HCT116 (cell line): ENCODE measurements around the gene GASK1A. TPM values are rescaled to one million over a fixed set of nuclear protein-coding genes. Genes with fewer than 3 reads are reported as not detected.

ENCODE experiments used
- ATAC-seq: fragments of 200-7000 bp; cut with Tn5 transposase; 2 replicates; pipeline ENCODE4 v1.9.1; 2020; ENCODE audit warnings: mild to moderate bottlenecking, moderate library complexity
- BruUV-seq: library from RNA; stranded (reverse); fragments of 400-500 nt; replicated peaks from 2 replicates; lab custom pipeline; 2021; lab: Mats Ljungman, UMichigan
- CTCF ChIA-PET: fragments of 300-600 bp; sonication (Branson Sonifier 250); formaldehyde crosslinking; loops from one replicate; lab custom pipeline; 2021; ENCODE audit warnings: antibody characterized with exemption; lab: Charles Lee
- POLR2A ChIA-PET: fragments of 300-600, 350-600 bp; sonication (Branson Sonifier 250); formaldehyde crosslinking; loops from one replicate; lab custom pipeline; 2021; ENCODE audit warnings: antibody characterized with exemption; lab: Charles Lee
- RAD21 ChIA-PET, 2 experiments: fragments of 300-600 bp; sonication (Branson Sonifier 250); formaldehyde crosslinking; loops; one replicate each; lab custom pipeline; 2023; ENCODE audit warnings: low total read pairs in 2 of 2; ENCODE audit not compliant: uncharacterized antibody in 2 of 2, unreplicated experiment in 2 of 2, low non-redundant PET in 1 of 2; lab: Charles Lee
- DNase-seq: peaks from one replicate; pipeline ENCODE4 v3.0.0-alpha.2; 2010; ENCODE audit warnings: low read depth, low spot score
- H2AFZ ChIP-seq: fragments of 200-600 bp; shearing (Covaris generic), sonication (generic); 2 replicates; pipeline ENCODE4 v1.6.1; 2017; ENCODE audit warnings: low read depth, mixed run types, mixed read lengths, antibody characterized with exemption, low read length; ENCODE audit not compliant: poor library complexity, severe bottlenecking
- H3K27ac ChIP-seq: 2 replicates; pipeline ENCODE4 v1.5.1; 2012; ENCODE audit warnings: low read depth, low read length
- H3K27me3 ChIP-seq: fragments of 200-600 bp; sonication (generic); 2 replicates; pipeline ENCODE4 v1.6.1; 2016; ENCODE audit warnings: mixed run types, low read length, mixed read lengths; ENCODE audit not compliant: insufficient read depth
- H3K36me3 ChIP-seq, 2 experiments: fragments of 200-500 bp in 1 of 2; fragments of 200-600 bp in 1 of 2; sonication (Bioruptor generic) in 1 of 2; sonication (generic) in 1 of 2; 2 replicates each; pipeline versions ENCODE4 v1.5.1 to v1.6.1; 2014 to 2016; ENCODE audit warnings: low read length in 2 of 2, inconsistent platforms in 1 of 2, mixed read lengths in 1 of 2, mixed run types in 1 of 2; ENCODE audit not compliant: insufficient read depth in 2 of 2, control insufficient read depth in 1 of 2
- H3K4me1 ChIP-seq, 2 experiments: fragments of 200-600 bp in 1 of 2; sonication (generic) in 1 of 2; 2 replicates each; pipeline versions ENCODE4 v1.5.1 to v1.6.1; 2012 to 2017; ENCODE audit warnings: low read length in 2 of 2, inconsistent platforms in 1 of 2, mild to moderate bottlenecking in 1 of 2, mixed read lengths in 1 of 2, mixed run types in 1 of 2, moderate library complexity in 1 of 2; ENCODE audit not compliant: insufficient read depth in 2 of 2, control insufficient read depth in 1 of 2
- H3K4me2 ChIP-seq: fragments of 200-600 bp; sonication (generic); 2 replicates; pipeline ENCODE4 v1.6.1; 2017; ENCODE audit warnings: mixed run types, low read length, mixed read lengths
- H3K4me3 ChIP-seq, 2 experiments: fragments of 200-600 bp in 1 of 2; sonication (generic) in 1 of 2; replicated peaks in 1 of 2; 2 replicates each; pipeline ENCODE4 v1.5.1; 2011 to 2016; ENCODE audit warnings: low read length in 2 of 2, control low read depth in 1 of 2, low read depth in 1 of 2, mild to moderate bottlenecking in 1 of 2, mixed read lengths in 1 of 2, mixed run types in 1 of 2
- H3K79me2 ChIP-seq: fragments of 200-600 bp; sonication (generic); 2 replicates; pipeline ENCODE4 v1.6.1; 2017; ENCODE audit warnings: mild to moderate bottlenecking, mixed run types, low read length, moderate library complexity, mixed read lengths; ENCODE audit not compliant: insufficient read depth
- H3K9ac ChIP-seq: fragments of 200-600 bp; sonication (generic); 2 replicates; pipeline ENCODE4 v1.6.1; 2016; ENCODE audit warnings: low read length, mixed read lengths
- H3K9me2 ChIP-seq: fragments of 200-600 bp; sonication (generic), shearing (Covaris generic); 2 replicates; pipeline ENCODE4 v1.6.1; 2017; ENCODE audit warnings: mixed run types, mild to moderate bottlenecking, moderate library complexity; ENCODE audit not compliant: insufficient read depth
- H3K9me3 ChIP-seq, 2 experiments: fragments of 200-500 bp in 1 of 2; fragments of 200-600 bp in 1 of 2; sonication (Bioruptor generic) in 1 of 2; sonication (generic) in 1 of 2; 2 replicates each; pipeline ENCODE4 v1.6.1; 2014 to 2017; ENCODE audit warnings: low read length in 2 of 2, mixed read lengths in 2 of 2, inconsistent platforms in 1 of 2, low read depth in 1 of 2, mild to moderate bottlenecking in 1 of 2, mixed run types in 1 of 2, moderate library complexity in 1 of 2; ENCODE audit not compliant: control insufficient read depth in 1 of 2, insufficient read depth in 1 of 2
- H4K20me1 ChIP-seq: fragments of 200-600 bp; sonication (generic), shearing (Covaris generic); 2 replicates; pipeline ENCODE4 v1.6.1; 2017; ENCODE audit warnings: mixed run types, mild to moderate bottlenecking, moderate library complexity; ENCODE audit not compliant: insufficient read depth
- CBX3 ChIP-seq: IDR thresholded peaks from 2 replicates; pipeline ENCODE4 v1.6.1; 2012; ENCODE audit warnings: low read depth
- EGR1 ChIP-seq: IDR thresholded peaks from 2 replicates; pipeline ENCODE4 v1.6.1; 2012; ENCODE audit warnings: low read depth
- EZH2phosphoT487 ChIP-seq: fragments of 200-600 bp; IDR thresholded peaks from 2 replicates; pipeline ENCODE4 v1.6.1; 2018; ENCODE audit warnings: antibody characterized with exemption, borderline replicate concordance
- FOSL1 ChIP-seq: IDR thresholded peaks from 2 replicates; pipeline ENCODE4 v1.6.1; 2012; ENCODE audit warnings: low read depth
- JUND ChIP-seq: IDR thresholded peaks from 2 replicates; pipeline ENCODE4 v1.6.1; 2012
- POLR2AphosphoS5 ChIP-seq: IDR thresholded peaks from 2 replicates; pipeline ENCODE4 v1.6.1; 2011; ENCODE audit warnings: mild to moderate bottlenecking, low read depth, low read length, moderate library complexity
- RAD21 ChIP-seq: IDR thresholded peaks from 2 replicates; pipeline ENCODE4 v1.6.1; 2012; ENCODE audit warnings: low read depth, mild to moderate bottlenecking
- SP1 ChIP-seq: IDR thresholded peaks from 2 replicates; pipeline ENCODE4 v1.6.1; 2012; ENCODE audit warnings: low read depth
- intact Hi-C: fragments of 100-400 bp; cut with micrococcal nuclease; formaldehyde crosslinking; loops from 2 replicates; pipeline ENCODE4 v1.10.0; 2022
- total RNA-seq: library from RNA; stranded (reverse); gene quantifications from one replicate; pipeline ENCODE4 v1.2.1, GENCODE V29; 2021; ENCODE audit not compliant: unreplicated experiment
- TF ChIP-seq, protein P1 (sequence below): IDR thresholded peaks from 2 replicates; pipeline ENCODE4 v1.6.1; 2012; ENCODE audit warnings: low read depth

GASK1A gene
- total RNA-seq, 1 experiment from 2014 or later: 1.0 TPM

DNA sequence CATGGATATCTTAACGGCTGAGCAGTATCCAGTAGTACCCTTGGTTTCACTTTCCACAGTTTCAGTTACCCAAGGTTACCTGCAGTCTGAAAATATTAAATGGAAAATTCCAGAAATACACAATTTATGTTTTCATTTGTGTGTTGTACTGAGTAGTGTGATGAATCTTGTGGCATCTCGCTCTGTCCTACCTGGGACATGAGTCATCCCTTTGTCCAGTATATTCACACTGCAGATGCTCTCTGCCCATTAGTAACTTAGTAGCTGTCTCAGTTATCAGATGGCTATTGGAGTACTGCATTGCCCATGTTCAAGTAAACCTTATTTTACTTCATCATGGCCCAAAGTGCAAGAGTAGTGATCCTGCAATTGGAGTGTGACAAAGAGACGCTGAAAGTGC is 26.1 kb downstream of the GASK1A start (continued):
- TF ChIP-seq RAD21: no peak
- no peak for TF ChIP-seq CBX3
- no peak for TF ChIP-seq EGR1
- TF ChIP-seq POLR2AphosphoS5: no peak
- TF ChIP-seq, protein P1, sequence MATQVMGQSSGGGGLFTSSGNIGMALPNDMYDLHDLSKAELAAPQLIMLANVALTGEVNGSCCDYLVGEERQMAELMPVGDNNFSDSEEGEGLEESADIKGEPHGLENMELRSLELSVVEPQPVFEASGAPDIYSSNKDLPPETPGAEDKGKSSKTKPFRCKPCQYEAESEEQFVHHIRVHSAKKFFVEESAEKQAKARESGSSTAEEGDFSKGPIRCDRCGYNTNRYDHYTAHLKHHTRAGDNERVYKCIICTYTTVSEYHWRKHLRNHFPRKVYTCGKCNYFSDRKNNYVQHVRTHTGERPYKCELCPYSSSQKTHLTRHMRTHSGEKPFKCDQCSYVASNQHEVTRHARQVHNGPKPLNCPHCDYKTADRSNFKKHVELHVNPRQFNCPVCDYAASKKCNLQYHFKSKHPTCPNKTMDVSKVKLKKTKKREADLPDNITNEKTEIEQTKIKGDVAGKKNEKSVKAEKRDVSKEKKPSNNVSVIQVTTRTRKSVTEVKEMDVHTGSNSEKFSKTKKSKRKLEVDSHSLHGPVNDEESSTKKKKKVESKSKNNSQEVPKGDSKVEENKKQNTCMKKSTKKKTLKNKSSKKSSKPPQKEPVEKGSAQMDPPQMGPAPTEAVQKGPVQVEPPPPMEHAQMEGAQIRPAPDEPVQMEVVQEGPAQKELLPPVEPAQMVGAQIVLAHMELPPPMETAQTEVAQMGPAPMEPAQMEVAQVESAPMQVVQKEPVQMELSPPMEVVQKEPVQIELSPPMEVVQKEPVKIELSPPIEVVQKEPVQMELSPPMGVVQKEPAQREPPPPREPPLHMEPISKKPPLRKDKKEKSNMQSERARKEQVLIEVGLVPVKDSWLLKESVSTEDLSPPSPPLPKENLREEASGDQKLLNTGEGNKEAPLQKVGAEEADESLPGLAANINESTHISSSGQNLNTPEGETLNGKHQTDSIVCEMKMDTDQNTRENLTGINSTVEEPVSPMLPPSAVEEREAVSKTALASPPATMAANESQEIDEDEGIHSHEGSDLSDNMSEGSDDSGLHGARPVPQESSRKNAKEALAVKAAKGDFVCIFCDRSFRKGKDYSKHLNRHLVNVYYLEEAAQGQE: no peak
- TF ChIP-seq FOSL1: no peak
- no peak for TF ChIP-seq JUND

DNA sequence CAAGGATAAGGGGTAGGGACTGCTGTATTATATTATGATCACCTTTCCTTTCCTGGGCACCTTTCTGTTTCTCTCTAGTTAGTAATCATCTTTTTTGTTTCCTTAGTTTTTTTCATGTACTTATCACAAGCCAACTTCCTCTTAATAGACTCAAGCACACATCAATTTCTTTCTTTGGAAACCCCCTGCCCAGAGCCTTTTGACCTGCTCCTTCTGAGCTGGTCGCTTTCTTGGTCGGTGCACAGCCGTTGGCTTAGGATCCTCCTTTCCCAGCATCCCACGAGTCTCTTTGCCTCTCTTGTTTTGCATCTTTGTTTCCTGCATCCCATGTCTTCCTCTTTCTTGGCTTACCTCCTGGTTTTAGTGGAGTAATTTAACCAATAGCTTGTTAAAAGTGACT is 26.9 kb downstream of the GASK1A start:
- no peak for ATAC-seq
- Histone ChIP-seq H3K9me2 (no peaks in the 10 kb centered on the region), H3K4me2 (no peak overlapping the region), H2AFZ (no peak overlapping the region), H4K20me1 (no peaks in the 10 kb centered on the region), H3K4me1 (peaks cover 0 to 15% of the 10 kb centered on the region in 2 experiments; a peak in 2 of 4 replicates), H3K27ac (no peak overlapping the region), H3K9me3 (no peaks in the 10 kb centered on the region), H3K36me3 (no peaks in the 10 kb centered on the region), H3K27me3 (no peaks in the 10 kb centered on the region), H3K79me2 (no peaks in the 10 kb centered on the region), H3K4me3 (no peak overlapping the region), H3K9ac (no peak overlapping the region)
- no peak for DNase-seq
- POLR2A ChIA-PET: no interaction called here
- BruUV-seq: no TSS peak
- no peak for TF ChIP-seq EZH2phosphoT487
- TF ChIP-seq SP1: no peak
- RAD21 ChIA-PET: no interaction called here
- intact Hi-C loops: no loop called here
- CTCF ChIA-PET: no interaction called here
